PFSK-1 (cell line): ENCODE measurements around the gene TTLL11.

Source experiments
- POLR2AphosphoS5 ChIP-seq: IDR thresholded peaks from 2 replicates; pipeline ENCODE4 v1.6.1; 2012; ENCODE audit warnings: low read depth, mild to moderate bottlenecking, control low read depth, low read length, moderate library complexity
- REST ChIP-seq, 2 experiments: IDR thresholded peaks; 2 replicates each; pipeline versions ENCODE4 v1.6.1 to v1.8.0; 2011 to 2012; ENCODE audit warnings: low read depth in 2 of 2, low read length in 2 of 2, control low read depth in 1 of 2, inconsistent platforms in 1 of 2, mild to moderate bottlenecking in 1 of 2, moderate library complexity in 1 of 2; ENCODE audit not compliant: insufficient read depth in 1 of 2
- TAF1 ChIP-seq: IDR thresholded peaks from 2 replicates; pipeline ENCODE4 v1.6.1; 2012; ENCODE audit warnings: low read length, control low read depth, borderline replicate concordance; ENCODE audit not compliant: insufficient read depth

GRCh38 chr9:122095010-122095767 is 2.1 kb upstream of the TTLL11 start:
- TF ChIP-seq TAF1: no peak
- peak; percentile 82 to 92 for TF ChIP-seq REST (IDR thresholded peaks at IDR 0.05; ENCODE audit: insufficient read depth in 1 of 2, low read depth in 2 of 2, low read length in 2 of 2)
- no peak for TF ChIP-seq POLR2AphosphoS5
